Esophagus muscularis mucosa (tissue), 4 donors: Measurements from ENCODE around the gene CSKMT. TPM values are rescaled to one million over a fixed set of nuclear protein-coding genes. Genes with fewer than 3 reads are reported as not detected.
A peak's percentile ranks its signal among the peaks of the same experiment; 100 is the strongest.
"Not testable (repeated sequence)": the region's sequence is repeated elsewhere in the genome, so short reads cannot be mapped to it uniquely, and the experiment has no call there.

Source experiments
- DNase-seq: peaks from one replicate; pipeline ENCODE4 v3.0.0-alpha.2; 2017; ENCODE audit errors: extremely low spot score
- H3K27ac ChIP-seq, 4 donors: fragments of 200-600 bp; sonication (generic); replicated peaks in 1 of 4; 1 replicate in 3 of 4; 2 replicates in 1 of 4; pipeline ENCODE4 v1.5.1; 2016 to 2019; ENCODE audit warnings: mild to moderate bottlenecking in 1 of 4
- H3K27me3 ChIP-seq, 4 donors: fragments of 200-600 bp; sonication (generic); one replicate each; pipeline versions ENCODE4 v1.5.1 to v1.6.0; 2016 to 2019
- H3K36me3 ChIP-seq, 4 donors: fragments of 200-600 bp; sonication (generic); one replicate each; pipeline ENCODE4 v1.5.1; 2016 to 2019
- H3K4me1 ChIP-seq, 4 donors: fragments of 200-600 bp; sonication (generic); one replicate each; pipeline ENCODE4 v1.5.1; 2016 to 2019
- H3K4me3 ChIP-seq, 4 donors: fragments of 200-600 bp; sonication (generic); 1 replicate in 2 of 4; 2 replicates in 2 of 4; pipeline ENCODE4 v1.5.1; 2016 to 2019; ENCODE audit warnings: mild to moderate bottlenecking in 4 of 4, moderate library complexity in 1 of 4
- H3K9me3 ChIP-seq, 4 donors: fragments of 200-600 bp; sonication (generic); 1 replicate in 3 of 4; 2 replicates in 1 of 4; pipeline ENCODE4 v1.5.1; 2016 to 2019
- CTCF ChIP-seq, 3 experiments: fragments of 200-600 bp in 2 of 3; fragments of 450-650 bp in 1 of 3; sonication (generic) in 2 of 3; IDR thresholded peaks; one replicate each; pipeline ENCODE4 v1.5.1; 2017 to 2019; ENCODE audit warnings: antibody characterized with exemption in 3 of 3, mild to moderate bottlenecking in 2 of 3, moderate library complexity in 1 of 3
- EP300 ChIP-seq: sonication (generic); formaldehyde crosslinking; IDR thresholded peaks from one replicate; pipeline ENCODE4 v1.6.1; 2017; ENCODE audit warnings: antibody characterized with exemption
- POLR2A ChIP-seq: fragments of 450-650 bp; IDR thresholded peaks from one replicate; pipeline ENCODE4 v1.6.1; 2017; ENCODE audit warnings: antibody characterized with exemption, moderate library complexity, mild to moderate bottlenecking, low read depth
- POLR2AphosphoS5 ChIP-seq, 2 donors: sonication (generic); formaldehyde crosslinking; IDR thresholded peaks; one replicate each; pipeline ENCODE4 v1.6.1; 2017; ENCODE audit warnings: antibody characterized with exemption in 2 of 2
- WGBS: methylation state at CpG from one replicate; pipeline ENCODE4 v1.1.5; 2018; 5-methylcytosine and 5-hydroxymethylcytosine counted together
- intact Hi-C: fragments of 100-400 bp; cut with DNase I; formaldehyde crosslinking; loops from one replicate; pipeline ENCODE4 v1.15.1; 2023
- total RNA-seq, 4 donors: library from RNA; depleted of rRNA; stranded (reverse); fragments of >200 nt; gene quantifications; one replicate each; pipeline versions ENCODE4 v1.1.0 to v1.2.1, GENCODE V29; 2016

Gene CSKMT
- total RNA-seq, 4 donors from 2014 or later: 2.9 to 4.9 (median 3.1) TPM

GRCh38 chr11:62648967-62649364, 16.1 kb upstream of the CSKMT start:
- no peak for DNase-seq
- intact Hi-C loops: no loop called here
- WGBS: 89% methylated on average over 6 of the region's 11 CpGs
- no peak overlapping the region for H3K27ac ChIP-seq
- no peak overlapping the region for H3K4me3 ChIP-seq
- H3K9me3 ChIP-seq: no peaks in the 10 kb centered on the region
- TF ChIP-seq CTCF (IDR thresholded peaks at IDR 0.05) (no peak), POLR2A (no peak), POLR2AphosphoS5 (IDR thresholded peaks at IDR 0.05) (no peak), EP300 (no peak)
- H3K4me1 ChIP-seq: peaks cover 41 to 59% (median 48%) of the 10 kb centered on the region in 4 donors
- peaks cover 18 to 35% (median 33%) of the 10 kb centered on the region in 4 donors for H3K36me3 ChIP-seq
- H3K27me3 ChIP-seq: no peaks in the 10 kb centered on the region

GRCh38 chr11:62649486-62649885, 15.6 kb upstream of the CSKMT start:
- no peak for DNase-seq
- TF ChIP-seq EP300 (no peak), POLR2A (no peak), CTCF (IDR thresholded peaks at IDR 0.05) (no peak), POLR2AphosphoS5 (IDR thresholded peaks at IDR 0.05) (no peak)
- WGBS: 91% methylated on average over 11 of the region's 11 CpGs
- Histone ChIP-seq H3K9me3 (no peaks in the 10 kb centered on the region), H3K4me3 (no peak overlapping the region), H3K27me3 (no peaks in the 10 kb centered on the region), H3K27ac (no peak overlapping the region), H3K36me3 (peaks cover 13 to 30% (median 28%) of the 10 kb centered on the region in 4 donors), H3K4me1 (peaks cover 38 to 54% (median 46%) of the 10 kb centered on the region in 4 donors)
- intact Hi-C loops: no loop called here

GRCh38 chr11:62650283-62650682, 14.8 kb upstream of the CSKMT start:
- intact Hi-C loops: not testable (repeated sequence)
- 96% methylated on average over 12 of the region's 12 CpGs for WGBS

GRCh38 chr11:62652161-62653006, 12.7 kb upstream of the CSKMT start:
- peaks cover 15 to 31% (median 24%) of the 10 kb centered on the region in 4 donors for H3K4me1 ChIP-seq
- no peak for DNase-seq
- peak overlapping the region; percentile 88 to 96 (median 94) for H3K27ac ChIP-seq
- intact Hi-C loops: no loop called here
- TF ChIP-seq EP300 (no peak), CTCF (IDR thresholded peaks at IDR 0.05) (no peak), POLR2AphosphoS5 (IDR thresholded peaks at IDR 0.05) (no peak), POLR2A (no peak)
- peak overlapping the region; percentile 72 to 93 (median 88) for H3K4me3 ChIP-seq
- WGBS: 57% methylated on average over 10 of the region's 16 CpGs
- H3K9me3 ChIP-seq: no peaks in the 10 kb centered on the region
- peaks cover 13 to 28% (median 26%) of the 10 kb centered on the region in 4 donors for H3K36me3 ChIP-seq
- no peaks in the 10 kb centered on the region for H3K27me3 ChIP-seq

More at GRCh38 chr11:62650283-62650682, 14.8 kb upstream of the CSKMT start:
- H3K27ac ChIP-seq, H3K27me3 ChIP-seq, H3K9me3 ChIP-seq, H3K4me3 ChIP-seq, DNase-seq: not testable (repeated sequence)
- Histone ChIP-seq H3K4me1 (peaks cover 30 to 46% (median 38%) of the 10 kb centered on the region in 4 donors), H3K36me3 (peaks cover 13 to 29% (median 27%) of the 10 kb centered on the region in 4 donors)

GRCh38 chr11:62654297-62654696, 10.8 kb upstream of the CSKMT start:
- H3K4me1 ChIP-seq: peaks cover 15 to 30% (median 20%) of the 10 kb centered on the region in 4 donors
- H3K27me3 ChIP-seq: no peaks in the 10 kb centered on the region
- no peak for DNase-seq
- 89% methylated on average over 9 of the region's 11 CpGs for WGBS
- intact Hi-C loops: no loop called here
- peaks cover 6 to 9% (median 8%) of the 10 kb centered on the region in 4 donors for H3K36me3 ChIP-seq
- H3K27ac ChIP-seq: no peak overlapping the region
- H3K9me3 ChIP-seq: no peaks in the 10 kb centered on the region
- TF ChIP-seq CTCF (IDR thresholded peaks at IDR 0.05) (no peak), POLR2AphosphoS5 (IDR thresholded peaks at IDR 0.05) (no peak), POLR2A (no peak), EP300 (no peak)
- H3K4me3 ChIP-seq: no peak overlapping the region
